HG03064 (cell line): ENCODE results near the gene PSMA8.
"Not testable (repeated sequence)": the region's sequence is repeated elsewhere in the genome, so short reads cannot be mapped to it uniquely, and the experiment has no call there.

Source experiments
- ATAC-seq: cut with Tn5 transposase; IDR thresholded peaks from one replicate; pipeline ENCODE4 v1.9.1; 2021; ENCODE audit warnings: low read depth; ENCODE audit not compliant: unreplicated experiment

PSMA8 gene

DNA sequence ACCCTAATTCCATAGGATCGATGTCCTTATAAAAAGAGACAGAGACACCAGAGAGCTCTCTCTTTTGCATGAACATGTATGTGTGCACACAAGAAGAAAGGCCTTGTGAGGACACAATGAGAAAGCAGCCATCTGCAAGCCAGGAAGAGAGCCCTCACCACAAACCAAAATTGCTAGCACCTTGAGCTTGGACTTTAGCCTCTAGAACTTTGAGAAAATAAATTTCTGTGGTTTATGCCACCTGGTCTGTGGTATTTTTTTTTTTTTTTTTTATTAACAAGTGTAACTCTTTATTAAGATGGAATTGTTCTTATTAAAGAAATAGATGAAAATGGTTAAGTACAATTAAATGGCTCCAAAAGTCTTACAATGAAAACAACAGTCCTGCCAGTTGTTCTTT lies 33.9 kb downstream of the PSMA8 start:
- ATAC-seq: peak; percentile 85

DNA sequence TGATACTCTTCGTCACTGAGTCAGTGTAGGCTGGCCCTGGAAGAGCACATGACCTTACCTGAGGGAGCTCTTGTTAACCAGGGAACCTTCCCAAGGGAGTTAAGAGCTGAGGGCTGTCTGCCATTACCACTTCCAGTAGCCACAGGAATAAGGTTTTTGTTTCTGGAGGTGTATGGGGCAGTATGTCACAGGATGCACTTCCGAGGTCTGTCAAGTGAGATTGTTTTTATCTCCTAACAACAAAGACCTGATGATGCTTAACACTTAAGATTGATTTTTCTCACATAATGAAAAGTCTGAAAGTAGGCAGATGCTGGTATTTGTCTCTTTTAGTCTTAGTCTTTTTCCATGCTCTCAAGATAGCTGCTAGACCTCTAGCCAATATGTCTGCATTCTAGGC lies 41.8 kb downstream of the PSMA8 start:
- ATAC-seq: no peak

DNA sequence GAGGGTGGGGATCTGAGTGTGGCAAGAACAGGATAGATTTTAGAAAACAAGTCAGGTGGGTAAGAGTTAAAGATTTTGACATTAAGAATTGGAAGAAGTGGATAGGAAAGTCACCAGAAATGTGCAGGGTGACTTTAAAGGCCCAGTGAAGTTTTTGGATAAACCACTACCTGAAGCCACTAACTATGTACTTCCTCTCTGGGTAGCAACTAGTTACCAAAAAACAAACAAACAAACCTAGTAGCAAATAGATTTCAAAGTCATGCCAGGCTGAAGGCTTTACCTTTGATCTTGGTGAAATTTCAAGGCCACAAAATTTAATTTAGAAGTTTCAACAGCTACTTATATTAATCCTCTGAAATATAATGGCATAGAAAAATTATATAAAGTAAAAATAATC lies 42.5 kb downstream of the PSMA8 start:
- ATAC-seq: no peak

GRCh38 chr18:26181343-26181826 lies 47.7 kb downstream of the PSMA8 start:
- peak; percentile 62 for ATAC-seq

- ATAC-seq: no peak
Observed at GRCh38 chr18:26183395-26184112, 49.9 kb downstream of the PSMA8 start.

DNA sequence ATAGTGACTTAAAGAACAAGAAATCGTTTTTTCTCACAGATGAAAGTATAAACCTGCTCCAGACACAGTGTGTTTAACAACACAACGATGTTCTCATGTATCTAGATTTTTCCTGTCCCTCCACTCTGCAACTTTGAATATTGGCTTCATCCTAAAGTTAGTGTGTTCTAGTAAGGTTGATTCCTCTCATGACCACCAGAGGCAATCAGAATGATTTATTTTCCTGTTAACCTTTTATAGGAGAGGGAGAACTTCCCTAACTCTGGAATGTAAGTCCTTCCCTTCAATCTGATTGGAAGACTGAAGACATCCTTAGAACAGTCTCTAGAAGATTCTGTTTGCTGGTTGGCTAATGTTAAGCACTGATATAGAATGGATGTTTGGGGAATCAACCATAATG lies 51.6 kb downstream of the PSMA8 start:
- ATAC-seq: no peak

DNA sequence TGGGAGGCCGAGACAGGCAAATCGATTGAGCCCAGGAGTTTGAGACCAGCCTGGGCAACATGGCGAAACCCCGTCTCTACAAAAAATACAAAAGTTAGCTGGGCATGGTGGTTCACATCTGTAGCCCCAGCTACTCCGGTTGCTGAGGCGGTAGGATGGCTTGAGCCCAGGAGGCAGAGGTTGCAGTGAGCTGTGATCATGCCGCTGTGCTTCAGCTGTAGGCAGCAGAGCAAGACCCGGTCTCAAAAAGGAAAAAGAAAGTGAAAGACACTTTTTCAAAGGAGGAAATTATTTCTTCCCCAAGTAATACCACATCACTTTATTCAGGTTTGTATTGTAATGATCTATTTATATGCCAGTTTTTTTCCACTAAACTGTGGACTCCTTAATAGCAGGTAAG lies 56.8 kb downstream of the PSMA8 start:
- ATAC-seq: peak; percentile 80

DNA sequence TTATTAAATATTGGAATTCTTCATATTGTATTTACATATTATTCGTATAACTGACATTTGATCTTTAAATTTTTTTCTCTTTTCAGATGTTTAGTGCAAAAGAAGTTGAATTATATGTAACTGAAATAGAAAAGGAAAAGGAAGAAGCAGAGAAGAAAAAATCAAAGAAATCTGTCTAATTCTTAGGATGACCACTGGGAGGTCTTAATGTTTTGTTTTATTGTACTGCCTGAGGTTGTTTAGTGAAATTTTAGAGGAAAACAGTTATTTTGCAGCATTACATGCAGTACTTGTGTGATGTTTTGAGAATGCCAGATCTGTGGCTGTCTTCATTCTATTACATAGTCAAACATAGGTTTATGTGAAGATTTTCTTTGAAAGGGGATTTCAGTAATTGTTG lies 58.6 kb downstream of the PSMA8 start:
- no peak for ATAC-seq

- ATAC-seq: no peak
Observed at GRCh38 chr18:26196605-26197004, 62.9 kb downstream of the PSMA8 start.

DNA sequence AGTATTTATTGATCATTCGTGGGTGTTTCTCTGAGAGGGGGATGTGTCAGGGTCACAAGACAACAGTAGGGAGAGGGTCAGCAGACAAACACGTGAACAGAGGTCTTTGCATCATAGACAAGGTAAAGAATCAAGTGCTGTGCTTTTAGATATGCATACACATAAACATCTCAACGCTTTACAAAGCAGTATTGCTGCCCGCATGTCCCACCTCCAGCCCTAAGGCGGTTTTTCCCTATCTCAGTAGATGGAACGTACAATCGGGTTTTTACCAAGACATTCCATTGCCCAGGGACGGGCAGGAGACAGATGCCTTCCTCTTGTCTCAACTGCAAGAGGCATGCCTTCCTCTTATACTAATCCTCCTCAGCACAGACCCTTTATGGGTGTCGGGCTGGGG lies 68.3 kb downstream of the PSMA8 start:
- ATAC-seq: not testable (repeated sequence)

GRCh38 chr18:26205318-26205717 lies 71.6 kb downstream of the PSMA8 start:
- ATAC-seq: no peak

GRCh38 chr18:26206488-26206887 lies 72.8 kb downstream of the PSMA8 start:
- ATAC-seq: no peak

- ATAC-seq: no peak
Observed at GRCh38 chr18:26207937-26208336, 74.3 kb downstream of the PSMA8 start.

GRCh38 chr18:26208977-26209376 lies 75.3 kb downstream of the PSMA8 start:
- ATAC-seq: no peak

DNA sequence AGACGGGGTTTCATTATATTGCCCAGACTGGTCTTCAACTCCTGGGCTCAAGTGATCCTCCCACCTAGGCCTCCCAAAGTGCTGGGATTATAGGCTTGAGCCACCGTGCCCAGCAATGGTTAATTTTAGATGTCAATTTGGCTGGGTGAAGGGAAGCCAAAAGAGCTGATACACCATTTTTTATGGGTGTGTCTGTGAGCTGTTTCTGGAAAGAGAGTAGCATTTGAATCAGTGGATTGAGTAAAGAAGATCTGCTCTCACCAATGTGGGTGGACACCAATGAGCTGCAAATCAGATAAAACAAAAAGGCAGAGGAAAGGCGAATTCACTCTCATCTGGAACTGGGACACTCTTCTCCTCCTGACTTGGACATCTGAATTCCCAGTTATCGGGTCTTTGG lies 76.5 kb downstream of the PSMA8 start:
- ATAC-seq: no peak

GRCh38 chr18:26215247-26215970 lies 81.7 kb downstream of the PSMA8 start:
- peak; percentile 94 for ATAC-seq

DNA sequence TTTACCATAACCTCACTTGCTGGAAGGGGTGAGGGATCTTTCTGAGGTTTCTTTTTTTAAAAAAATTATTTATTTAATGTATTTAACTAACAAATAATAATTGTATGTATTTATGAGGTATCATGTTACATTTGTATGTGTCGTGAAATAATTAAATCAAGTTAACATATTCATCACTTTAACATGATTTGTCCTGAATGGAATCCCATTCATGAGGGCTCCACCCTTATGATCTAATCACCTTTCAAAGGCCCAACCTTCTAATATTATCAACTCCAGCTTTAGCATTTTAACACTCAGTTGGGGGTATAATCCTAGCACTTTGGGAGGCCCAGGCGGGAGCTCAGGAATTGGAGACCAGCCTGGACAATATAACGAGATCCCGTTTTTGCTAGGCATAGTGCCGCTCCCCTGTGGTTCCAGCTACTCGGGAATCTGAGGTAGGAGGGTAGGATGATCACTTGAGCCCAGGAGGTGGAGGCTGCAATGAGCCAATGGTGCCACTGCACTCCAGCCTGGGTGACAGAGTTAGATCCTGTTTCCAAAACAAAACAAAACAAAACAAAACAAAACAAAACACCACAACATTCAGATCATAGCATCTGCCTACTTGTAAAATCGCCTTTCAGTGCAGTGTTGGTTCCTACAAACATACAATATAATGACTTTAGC lies 91.5 kb downstream of the PSMA8 start:
- ATAC-seq: no peak

DNA sequence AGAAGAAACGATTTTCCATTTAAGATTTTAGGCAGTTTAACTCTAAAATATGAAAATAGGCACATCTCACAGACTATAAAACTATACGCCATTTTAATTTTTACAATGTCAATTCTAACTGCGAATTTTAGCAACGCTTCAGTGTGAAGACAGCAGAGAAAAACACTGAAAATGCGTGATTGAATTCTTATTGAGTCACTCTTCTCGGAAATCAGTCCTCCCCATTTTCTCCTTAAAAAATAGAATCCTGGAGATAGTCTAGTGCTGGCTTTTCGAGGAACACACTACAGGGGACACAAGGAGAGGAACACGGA lies 92.2 kb downstream of the PSMA8 start:
- ATAC-seq: no peak

DNA sequence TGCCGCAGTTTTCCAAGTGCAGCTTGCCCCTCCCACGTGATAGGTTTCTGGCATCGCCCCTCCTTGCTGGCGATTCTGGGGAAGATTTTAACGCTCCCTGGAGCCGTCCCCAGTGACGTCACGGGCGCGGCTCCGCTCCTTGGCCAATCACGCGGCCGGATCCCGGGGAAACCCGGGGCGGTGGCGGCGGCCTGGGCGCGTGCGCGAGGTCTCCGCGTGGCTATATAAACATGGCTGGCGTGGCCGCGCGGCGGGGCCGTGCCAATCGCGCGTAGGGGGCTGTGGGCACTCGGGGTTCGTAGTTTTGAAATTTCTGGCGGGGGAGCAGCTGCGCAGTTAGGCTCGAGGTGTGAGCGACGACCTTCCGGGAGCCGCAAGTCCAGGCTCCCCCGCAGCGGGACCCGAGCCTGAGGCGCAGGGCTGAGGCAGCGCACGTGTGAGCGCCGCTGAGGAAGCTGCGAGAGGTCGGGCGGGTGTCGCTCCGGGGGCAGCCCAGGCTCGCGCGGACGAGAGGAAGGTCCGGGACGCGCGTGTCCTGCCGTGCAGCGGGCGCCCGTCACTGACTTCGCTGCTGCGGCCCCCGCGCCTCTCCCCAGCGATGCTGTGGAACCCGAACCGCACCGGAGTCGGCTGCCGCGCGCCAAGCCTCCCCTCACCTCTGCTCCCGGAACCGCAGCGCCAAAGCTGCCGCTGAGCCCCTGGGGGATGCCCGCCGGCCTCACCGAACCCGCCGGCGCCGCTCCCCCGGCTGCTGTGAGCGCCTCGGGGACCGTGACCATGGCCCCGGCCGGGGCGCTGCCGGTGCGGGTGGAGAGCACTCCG lies 92.8 kb downstream of the PSMA8 start, which contains the start of gene TAF4B:
Gene TAF4B, plus strand, starts transcription at position 217 of the 822 bp plus-strand sequence. Its CDS starts 489 bp downstream, at position 706.
- peak; percentile 80 for ATAC-seq

DNA sequence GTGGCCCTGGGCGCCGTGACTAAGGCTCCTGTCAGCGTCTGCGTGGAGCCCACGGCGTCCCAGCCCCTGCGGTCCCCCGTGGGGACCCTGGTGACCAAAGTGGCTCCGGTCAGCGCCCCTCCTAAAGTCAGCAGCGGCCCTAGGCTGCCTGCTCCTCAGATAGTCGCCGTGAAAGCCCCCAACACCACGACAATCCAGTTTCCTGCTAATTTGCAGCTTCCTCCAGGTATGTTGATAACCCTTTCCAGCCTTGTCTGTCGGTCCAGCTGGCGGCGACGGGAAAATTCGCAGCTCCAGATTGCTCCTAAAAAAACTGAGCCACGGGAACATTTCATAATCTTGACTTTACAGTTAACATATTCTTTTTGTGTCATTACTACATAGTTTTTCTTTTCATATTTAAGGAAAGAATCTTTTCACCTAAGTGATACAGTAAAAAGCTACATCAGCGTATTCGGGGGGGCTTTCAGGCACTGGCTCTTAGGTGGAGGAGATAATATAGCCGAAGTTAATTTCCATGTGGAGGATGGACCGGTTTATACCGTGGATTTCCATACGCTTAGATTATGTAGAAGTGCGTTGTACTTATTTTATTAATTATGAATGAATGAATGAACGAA lies 93.5 kb downstream of the PSMA8 start:
- ATAC-seq: peak; percentile 13
